GM18858 (cell line): ENCODE data around the gene LRRC7.
"Not testable (repeated sequence)": the region's sequence is repeated elsewhere in the genome, so short reads cannot be mapped to it uniquely, and the experiment has no call there.

Experiments used
- ATAC-seq: cut with Tn5 transposase; IDR thresholded peaks from one replicate; pipeline ENCODE4 v1.9.1; 2021; ENCODE audit not compliant: unreplicated experiment

LRRC7 gene

DNA sequence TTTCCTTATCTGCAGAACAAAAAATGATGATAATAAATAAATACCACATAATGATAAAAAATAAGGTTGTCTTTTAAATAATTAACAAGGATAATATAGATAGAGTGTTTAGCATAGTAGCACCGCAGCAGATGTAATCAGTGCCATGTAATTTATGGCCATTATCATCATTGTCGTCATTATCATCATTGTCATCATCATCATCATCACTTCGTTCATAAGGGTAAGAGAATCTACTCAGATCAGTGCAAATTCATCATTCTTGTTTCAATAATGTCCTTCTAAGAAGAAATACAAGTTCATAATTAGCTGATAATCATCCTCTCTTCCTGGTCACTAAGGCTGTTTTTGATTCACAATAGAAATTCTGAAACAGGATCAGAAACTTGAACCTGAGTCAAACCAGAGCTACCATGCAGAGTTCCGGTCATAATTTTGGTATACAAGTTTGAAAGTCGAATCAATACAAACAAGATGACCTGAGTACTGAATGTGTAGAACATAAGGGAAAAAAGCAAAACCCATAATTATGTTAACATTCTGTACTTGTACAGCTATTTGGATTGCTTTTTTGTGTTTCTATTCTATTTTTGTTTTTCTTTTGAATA is 465.6 kb downstream of the LRRC7 start:
- peak; percentile 87 for ATAC-seq

DNA sequence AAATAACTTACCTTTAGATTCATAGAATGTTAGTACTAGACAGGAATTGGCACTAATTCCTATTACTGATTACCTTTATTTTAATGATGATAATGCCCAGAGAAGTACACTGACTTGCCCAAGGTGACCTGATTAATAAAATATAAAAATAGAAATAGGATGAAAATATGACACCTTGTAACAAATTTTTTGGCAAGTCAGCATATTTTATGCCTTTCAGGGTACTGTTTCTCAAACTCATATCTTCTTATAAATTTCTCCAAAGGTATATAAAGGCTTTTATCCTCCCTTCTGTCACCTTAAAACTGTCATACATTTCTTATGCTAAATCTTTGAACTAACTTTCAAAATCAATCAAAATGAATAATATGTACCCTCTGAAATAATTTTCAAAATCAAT is 466.2 kb downstream of the LRRC7 start:
- ATAC-seq = no peak

GRCh38 chr1:70034403-70034802 is 466.7 kb downstream of the LRRC7 start:
- ATAC-seq = no peak

DNA sequence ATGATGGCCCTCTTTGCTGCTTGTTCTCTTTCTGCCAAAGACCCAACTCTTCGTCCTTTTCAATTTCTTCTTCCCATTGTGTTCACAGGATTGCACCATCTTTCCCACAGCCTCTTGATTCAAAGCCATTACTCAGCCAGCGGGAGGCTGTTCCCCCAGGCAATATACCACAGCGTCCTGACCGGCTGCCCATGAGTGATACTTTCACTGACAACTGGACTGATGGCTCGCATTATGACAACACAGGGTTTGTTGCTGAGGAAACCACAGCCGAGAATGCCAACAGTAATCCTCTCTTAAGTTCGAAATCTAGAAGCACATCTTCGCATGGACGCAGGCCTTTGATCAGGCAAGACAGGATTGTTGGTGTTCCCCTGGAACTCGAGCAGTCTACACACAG is 470.3 kb downstream of the LRRC7 start:
- no peak for ATAC-seq

DNA sequence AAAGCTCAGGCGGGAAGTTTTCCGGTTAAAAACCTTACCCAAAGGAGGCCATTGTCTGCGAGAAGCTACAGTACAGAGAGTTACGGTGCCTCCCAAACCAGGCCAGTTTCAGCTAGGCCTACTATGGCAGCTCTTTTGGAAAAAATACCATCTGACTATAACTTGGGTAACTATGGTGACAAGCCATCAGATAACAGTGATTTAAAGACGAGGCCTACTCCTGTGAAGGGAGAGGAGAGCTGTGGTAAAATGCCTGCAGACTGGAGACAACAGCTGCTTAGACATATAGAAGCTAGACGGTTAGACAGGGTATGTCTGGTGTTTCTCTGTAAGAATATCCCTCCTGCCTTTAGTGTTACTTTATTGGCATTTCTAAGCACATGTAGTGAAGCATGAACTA is 471.8 kb downstream of the LRRC7 start:
- ATAC-seq = no peak

DNA sequence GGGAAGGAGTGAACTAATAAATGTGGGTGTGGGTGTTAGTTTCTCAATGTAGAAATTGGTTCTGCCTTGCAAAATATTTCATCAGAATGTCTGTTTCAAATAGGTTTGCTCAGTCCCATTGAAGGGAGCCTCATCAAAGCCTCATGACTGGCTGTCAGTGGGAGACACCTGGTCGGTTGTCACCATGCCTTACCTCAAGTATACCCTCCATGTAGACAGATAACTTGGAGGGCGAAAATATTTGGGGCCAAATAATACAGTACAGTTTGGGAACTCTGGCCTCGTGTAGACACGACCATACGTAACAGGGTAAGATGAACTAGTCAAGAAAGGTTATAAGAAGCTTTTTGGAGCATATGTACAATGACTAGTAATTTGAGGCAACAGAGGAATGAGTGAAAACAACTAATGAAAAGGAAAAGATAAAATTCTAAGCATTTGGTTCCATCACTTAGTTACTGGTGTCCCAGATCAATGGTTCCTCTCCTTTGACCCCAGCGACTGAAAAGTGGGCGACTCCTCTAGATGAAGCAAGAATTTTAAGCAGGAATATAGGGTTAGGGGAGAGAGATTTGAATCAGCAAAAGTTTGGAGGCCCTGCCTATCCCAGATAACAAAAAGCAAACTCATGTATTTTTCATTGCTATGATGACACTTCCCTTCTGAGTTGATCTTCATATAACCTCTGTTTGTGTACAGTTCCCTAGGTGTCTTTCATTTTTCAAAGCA is 473.8 kb downstream of the LRRC7 start:
- no peak for ATAC-seq

DNA sequence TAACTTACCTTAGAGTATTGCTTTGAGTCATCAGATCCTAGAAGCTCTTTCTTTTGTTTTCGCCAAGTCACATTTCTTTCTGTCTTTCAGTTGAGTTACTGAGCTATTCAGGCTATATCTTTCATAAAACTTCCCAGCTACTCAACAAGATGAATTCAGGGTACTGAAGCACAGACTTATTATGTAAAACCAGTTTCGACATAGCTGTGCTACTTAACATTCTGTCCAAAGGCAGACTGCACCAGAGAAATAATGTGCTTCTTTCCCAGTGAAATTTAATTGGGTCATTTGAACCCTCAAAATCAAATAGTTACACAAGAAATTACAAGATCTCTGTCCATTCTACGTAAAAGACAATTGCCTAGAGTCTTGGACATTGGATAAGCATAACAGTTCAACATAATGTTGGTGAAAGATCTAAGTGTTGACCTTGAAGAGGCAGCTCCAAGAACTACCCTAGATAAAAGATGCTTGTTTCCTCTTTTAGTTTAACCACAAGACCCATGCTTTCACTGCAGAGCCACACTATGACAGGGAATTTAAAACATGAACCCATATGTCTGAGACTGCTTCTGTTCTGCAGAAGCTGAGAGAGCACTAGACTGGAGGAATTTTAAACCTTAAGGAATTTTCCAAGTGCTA is 474.5 kb downstream of the LRRC7 start:
- ATAC-seq = peak; percentile 45

GRCh38 chr1:70043804-70044203 is 476.1 kb downstream of the LRRC7 start:
- no peak for ATAC-seq

- ATAC-seq = no peak
Measured at GRCh38 chr1:70044832-70045231, 477.1 kb downstream of the LRRC7 start.

DNA sequence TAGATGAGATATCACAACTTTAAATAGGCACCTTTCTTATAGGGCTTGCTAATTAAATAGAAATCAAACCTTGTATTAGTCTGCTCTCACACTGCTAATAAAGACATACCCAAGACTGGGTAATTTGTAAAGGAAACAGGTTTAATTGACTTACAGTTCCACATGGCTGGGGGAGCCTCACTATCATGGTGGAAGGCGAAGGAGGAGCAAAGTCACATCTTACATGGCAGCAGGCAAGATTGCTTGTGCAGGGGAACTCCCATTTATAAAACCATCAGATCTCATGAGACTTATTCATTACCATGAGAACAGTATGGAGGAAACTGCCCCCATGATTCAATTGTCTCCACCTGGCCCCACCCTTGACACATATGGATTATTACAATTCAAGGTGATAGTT is 477.9 kb downstream of the LRRC7 start:
- ATAC-seq = not testable (repeated sequence)

DNA sequence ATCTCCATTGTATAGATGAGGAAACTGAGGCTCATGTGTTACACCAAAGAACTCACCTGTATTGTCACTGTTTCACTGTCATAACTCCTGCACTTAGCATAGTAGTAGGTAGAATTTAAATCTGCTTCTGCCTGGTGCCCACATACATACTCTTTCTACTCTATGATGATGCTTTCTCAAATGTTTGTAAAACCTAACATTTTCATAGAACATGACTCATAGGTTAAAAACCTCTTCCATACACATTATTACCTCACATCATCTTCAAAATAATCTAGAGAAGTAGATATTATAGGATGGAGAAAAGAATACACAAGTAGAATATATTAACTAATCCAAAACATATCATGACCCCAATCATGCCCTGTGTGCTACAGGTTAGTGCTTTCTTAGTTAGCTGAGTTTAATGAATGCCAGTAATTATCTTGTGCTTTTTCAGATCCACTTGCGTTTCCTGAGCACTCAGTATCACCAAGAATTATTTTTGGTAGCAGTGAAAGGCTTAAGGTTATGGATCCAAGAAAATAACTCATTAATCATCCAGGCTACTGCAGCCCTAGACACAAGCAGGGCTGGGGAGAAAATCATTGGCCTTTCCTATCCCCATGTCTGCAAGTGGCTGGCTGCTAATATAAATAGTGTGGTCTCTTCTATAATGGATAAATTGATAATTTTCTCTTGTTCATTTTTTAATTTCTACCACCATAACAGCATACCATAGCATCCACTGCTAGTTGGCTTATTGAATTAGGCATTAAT is 480.8 kb downstream of the LRRC7 start:
- no peak for ATAC-seq

DNA sequence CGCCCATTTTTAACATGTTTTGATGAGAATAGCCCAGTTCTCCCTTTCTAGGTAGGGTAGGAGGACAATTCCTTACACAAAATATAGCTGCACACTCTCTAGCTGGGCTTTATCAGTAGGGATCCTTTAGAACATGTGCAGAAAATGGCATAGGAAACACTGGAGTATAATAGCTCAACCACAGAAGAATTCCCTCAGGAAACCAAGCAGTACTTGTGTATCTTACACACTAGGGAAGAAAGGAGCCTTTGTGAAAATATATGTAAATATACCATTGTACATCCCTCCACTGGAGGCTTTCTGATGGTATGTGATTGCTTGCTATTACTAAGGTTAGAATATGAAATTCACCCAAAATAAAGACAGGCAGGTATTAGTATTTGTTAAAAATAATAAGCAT is 484.2 kb downstream of the LRRC7 start:
- no peak for ATAC-seq

- ATAC-seq = no peak
Measured at GRCh38 chr1:70057500-70057899, 489.8 kb downstream of the LRRC7 start.

DNA sequence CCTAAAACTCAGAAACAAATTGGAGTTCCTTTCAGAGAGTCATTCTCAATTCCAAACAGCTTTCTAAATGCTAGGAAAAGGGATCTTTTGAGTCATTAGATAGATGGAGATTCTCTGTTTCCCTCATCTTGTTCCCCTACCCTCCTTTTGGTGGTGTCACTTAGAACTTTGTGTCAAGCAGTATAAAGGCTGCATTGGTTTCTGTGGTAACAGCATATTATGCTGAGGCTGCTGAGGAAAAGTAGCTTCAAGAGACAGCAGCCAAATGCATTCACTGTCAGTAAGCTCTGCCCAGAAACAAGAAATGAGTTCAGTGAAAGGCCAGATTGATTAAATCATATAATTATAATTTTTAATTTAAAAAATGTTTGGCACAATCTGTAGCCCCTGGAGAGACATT is 493.5 kb downstream of the LRRC7 start:
- no peak for ATAC-seq

DNA sequence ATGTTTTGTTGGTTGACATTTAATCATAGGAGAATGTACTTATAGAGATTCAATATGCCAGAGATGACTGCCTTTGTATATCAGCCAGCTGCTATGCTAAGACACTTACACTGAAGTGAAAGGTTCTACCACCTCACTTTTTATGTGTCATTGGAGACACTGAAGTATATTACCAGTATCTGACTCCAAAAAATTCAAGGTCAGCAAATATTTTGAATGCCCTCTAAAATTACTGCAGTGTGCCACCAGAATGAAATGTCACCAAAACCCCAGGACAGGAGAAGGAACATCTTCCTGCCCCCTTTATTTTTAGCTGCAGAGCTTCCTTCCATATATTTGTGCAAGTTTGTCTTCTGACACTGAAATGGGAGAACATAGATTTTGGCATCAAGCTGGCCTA is 496.1 kb downstream of the LRRC7 start:
- no peak for ATAC-seq

DNA sequence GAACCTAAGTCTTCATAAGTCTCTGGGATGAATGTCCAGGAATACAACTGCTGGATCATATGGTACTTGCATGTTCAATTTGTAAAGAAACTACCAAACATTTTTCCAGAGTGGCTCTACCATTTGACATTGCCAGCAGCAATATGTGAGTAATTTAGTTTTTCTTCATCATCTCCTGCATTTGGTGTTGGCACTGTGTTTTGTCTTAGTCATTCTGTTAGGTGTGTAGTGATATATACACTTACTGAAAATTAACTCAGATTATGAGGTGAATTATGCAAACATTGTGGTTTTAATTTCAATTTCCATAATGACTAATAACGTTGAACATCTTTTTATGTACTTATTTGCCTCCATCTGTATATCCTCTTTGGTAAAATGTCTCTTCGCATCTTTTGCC is 499.0 kb downstream of the LRRC7 start:
- no peak for ATAC-seq

DNA sequence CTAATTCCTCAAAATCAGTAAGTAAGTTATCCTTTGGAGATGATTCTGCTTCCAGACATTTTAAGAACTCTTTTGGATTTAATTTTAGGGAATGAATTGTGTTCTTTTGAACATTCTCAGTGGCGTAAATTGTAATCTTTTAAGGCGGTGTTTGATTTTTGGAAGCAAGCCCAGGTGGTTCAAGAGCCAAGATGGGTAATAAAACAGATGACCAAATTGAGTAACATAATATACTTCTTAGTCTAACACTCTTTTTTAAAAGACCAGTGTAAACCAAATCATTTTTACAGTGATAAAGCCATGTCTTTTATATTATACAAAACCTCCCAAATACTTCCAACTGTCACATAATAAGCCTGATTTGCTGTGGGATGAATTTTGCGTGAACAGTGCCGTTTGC is 503.9 kb downstream of the LRRC7 start:
- no peak for ATAC-seq

- ATAC-seq = peak; percentile 42
Measured at GRCh38 chr1:70072231-70072751, 504.6 kb downstream of the LRRC7 start.

DNA sequence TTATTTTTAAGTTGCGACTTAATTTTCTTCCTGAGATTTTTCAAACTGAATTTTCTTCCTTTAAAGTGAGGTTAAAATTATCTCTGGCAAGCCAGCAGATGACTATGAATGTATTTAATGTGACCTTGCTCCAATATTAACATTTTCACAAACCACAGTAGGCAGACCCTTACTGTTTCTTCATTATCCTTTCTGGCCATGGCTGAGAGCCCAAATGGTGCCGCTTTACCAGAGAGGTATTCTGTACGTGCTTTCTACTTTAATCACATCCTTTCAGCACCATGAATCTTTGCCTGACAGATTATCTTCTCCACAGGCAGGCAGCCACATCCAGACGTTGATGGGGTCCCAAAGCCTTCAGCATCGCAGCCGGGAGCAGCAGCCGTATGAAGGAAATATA is 508.0 kb downstream of the LRRC7 start:
- no peak for ATAC-seq

DNA sequence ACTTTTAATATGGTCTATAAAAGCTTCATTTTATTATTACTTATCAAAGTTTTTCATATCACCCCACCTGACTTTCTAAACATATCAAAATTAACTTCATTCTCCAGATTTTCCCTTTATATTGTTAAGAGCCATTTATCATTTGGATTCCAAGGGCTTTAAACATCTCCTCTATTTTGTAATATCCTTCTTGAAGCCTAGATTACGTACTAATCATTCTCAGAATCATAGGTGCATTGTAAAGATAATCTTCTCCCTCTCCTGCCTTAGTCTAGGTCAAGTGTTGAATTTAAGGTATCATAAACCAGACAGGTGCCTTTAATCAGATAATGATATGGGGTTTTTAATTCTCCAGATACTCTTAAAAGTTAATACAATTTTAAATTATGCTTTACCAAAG is 509.3 kb downstream of the LRRC7 start:
- no peak for ATAC-seq

- no peak for ATAC-seq
Measured at GRCh38 chr1:70079546-70079945, 511.8 kb downstream of the LRRC7 start.
